BLaER1 (cell line): ENCODE data around the gene PCDHA5.

Experiments used
- H3K27ac ChIP-seq: shearing (Covaris generic); formaldehyde crosslinking; 2 replicates; pipeline ENCODE4 v1.8.1; 2022
- H3K27me3 ChIP-seq: shearing (Covaris generic); formaldehyde crosslinking; 2 replicates; pipeline ENCODE4 v1.8.1; 2022
- H3K36me3 ChIP-seq: shearing (Covaris generic); formaldehyde crosslinking; 2 replicates; pipeline ENCODE4 v1.8.1; 2022
- H3K4me1 ChIP-seq: shearing (Covaris generic); formaldehyde crosslinking; 2 replicates; pipeline ENCODE4 v1.8.1; 2022
- H3K4me2 ChIP-seq: shearing (Covaris generic); formaldehyde crosslinking; 2 replicates; pipeline ENCODE4 v1.8.1; 2022
- H3K4me3 ChIP-seq: shearing (Covaris generic); formaldehyde crosslinking; 2 replicates; pipeline ENCODE4 v1.8.1; 2022
- H3K9ac ChIP-seq: shearing (Covaris generic); formaldehyde crosslinking; 2 replicates; pipeline ENCODE4 v1.8.1; 2022
- H3K9me3 ChIP-seq: shearing (Covaris generic); formaldehyde crosslinking; 2 replicates; pipeline ENCODE4 v1.8.1; 2022
- H4K20me1 ChIP-seq: shearing (Covaris generic); formaldehyde crosslinking; 2 replicates; pipeline ENCODE4 v1.8.1; 2022
- Cebpa-rat ChIP-seq: shearing (Covaris generic); IDR thresholded peaks from 2 replicates; pipeline ENCODE4 v1.8.1; 2022

Gene PCDHA5

GRCh38 chr5:140868721-140869554 is 47.5 kb downstream of the PCDHA5 start, which contains the start of gene PCDHA11:
PCDHA11 (plus strand) TSS chr5:140868957; CDS start chr5:140869104, 147 bp downstream.
- Histone ChIP-seq H4K20me1 (no peaks in the 10 kb centered on the region), H3K9me3 (peaks cover 29% of the 10 kb centered on the region), H3K4me1 (no peaks in the 10 kb centered on the region), H3K36me3 (no peaks in the 10 kb centered on the region), H3K27ac (no peak within 1 kb of the TSS), H3K9ac (no peak within 1 kb of the TSS), H3K4me2 (no peak within 1 kb of the TSS), H3K27me3 (no peaks in the 10 kb centered on the region), H3K4me3 (no peak within 1 kb of the TSS)
- TF ChIP-seq Cebpa-rat: no peak

GRCh38 chr5:140869555-140869886 is 48.1 kb downstream of the PCDHA5 start:
- H3K27ac ChIP-seq: no peak overlapping the region
- no peaks in the 10 kb centered on the region for H3K4me1 ChIP-seq
- no peaks in the 10 kb centered on the region for H4K20me1 ChIP-seq
- peaks cover 29% of the 10 kb centered on the region for H3K9me3 ChIP-seq
- no peaks in the 10 kb centered on the region for H3K27me3 ChIP-seq
- H3K9ac ChIP-seq: no peak overlapping the region
- no peak overlapping the region for H3K4me3 ChIP-seq
- no peaks in the 10 kb centered on the region for H3K36me3 ChIP-seq
- TF ChIP-seq Cebpa-rat: no peak
- H3K4me2 ChIP-seq: no peak overlapping the region

GRCh38 chr5:140870221-140871201 is 49.1 kb downstream of the PCDHA5 start:
- no peak overlapping the region for H3K4me3 ChIP-seq
- no peak overlapping the region for H3K27ac ChIP-seq
- H3K4me2 ChIP-seq: no peak overlapping the region
- no peak for TF ChIP-seq Cebpa-rat
- H4K20me1 ChIP-seq: no peaks in the 10 kb centered on the region
- H3K4me1 ChIP-seq: no peaks in the 10 kb centered on the region
- H3K9ac ChIP-seq: no peak overlapping the region
- H3K36me3 ChIP-seq: no peaks in the 10 kb centered on the region
- no peaks in the 10 kb centered on the region for H3K27me3 ChIP-seq
- H3K9me3 ChIP-seq: peaks cover 34% of the 10 kb centered on the region
